ENCODE data around the gene SEMA6B. TPM values are rescaled to one million over a fixed set of nuclear protein-coding genes. Genes with fewer than 3 reads are reported as not detected.

Gene SEMA6B
- total RNA-seq, 4 donors from 2014 or later: 3.7 to 22.5 (median 14.2) TPM

DNA sequence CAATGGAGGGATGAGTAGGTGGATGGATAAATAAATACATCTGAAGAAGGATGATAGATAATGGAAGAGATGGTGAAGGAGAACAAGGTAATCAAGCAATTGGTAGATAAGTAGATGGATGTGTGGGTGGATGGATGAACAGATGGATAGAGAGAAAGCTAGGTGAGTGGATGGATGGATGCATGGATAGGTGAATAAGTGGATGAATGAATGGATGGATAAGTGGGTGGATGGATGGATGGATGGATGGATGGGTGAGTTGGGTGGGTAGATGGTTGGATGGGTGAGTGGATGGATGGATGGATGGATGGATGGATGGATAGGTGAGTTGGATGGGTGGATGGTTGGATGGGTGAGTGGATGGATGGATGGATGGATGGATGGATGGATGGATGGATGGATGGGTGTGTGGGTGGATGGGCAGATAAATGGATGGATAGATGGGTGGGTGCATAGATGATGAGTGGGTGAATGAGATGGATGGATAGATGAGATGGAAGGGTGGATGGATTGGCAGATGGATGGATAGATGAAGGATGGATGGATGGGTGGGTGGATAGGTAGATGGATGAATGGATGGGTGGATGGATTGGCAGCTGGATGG is 6.3 kb downstream of the SEMA6B start:
- intact Hi-C loops (cut with DNase I): no loop called here
- no peak overlapping the region for H3K27ac ChIP-seq (replicated peaks in 1 of 4)
- H3K4me1 ChIP-seq: peaks cover 2 to 9% (median 6%) of the 10 kb centered on the region in 4 donors
- peaks cover 0 to 36% (median 0%) of the 10 kb centered on the region in 4 donors for H3K27me3 ChIP-seq
- no peak overlapping the region for H3K4me3 ChIP-seq
- TF ChIP-seq, protein P1, sequence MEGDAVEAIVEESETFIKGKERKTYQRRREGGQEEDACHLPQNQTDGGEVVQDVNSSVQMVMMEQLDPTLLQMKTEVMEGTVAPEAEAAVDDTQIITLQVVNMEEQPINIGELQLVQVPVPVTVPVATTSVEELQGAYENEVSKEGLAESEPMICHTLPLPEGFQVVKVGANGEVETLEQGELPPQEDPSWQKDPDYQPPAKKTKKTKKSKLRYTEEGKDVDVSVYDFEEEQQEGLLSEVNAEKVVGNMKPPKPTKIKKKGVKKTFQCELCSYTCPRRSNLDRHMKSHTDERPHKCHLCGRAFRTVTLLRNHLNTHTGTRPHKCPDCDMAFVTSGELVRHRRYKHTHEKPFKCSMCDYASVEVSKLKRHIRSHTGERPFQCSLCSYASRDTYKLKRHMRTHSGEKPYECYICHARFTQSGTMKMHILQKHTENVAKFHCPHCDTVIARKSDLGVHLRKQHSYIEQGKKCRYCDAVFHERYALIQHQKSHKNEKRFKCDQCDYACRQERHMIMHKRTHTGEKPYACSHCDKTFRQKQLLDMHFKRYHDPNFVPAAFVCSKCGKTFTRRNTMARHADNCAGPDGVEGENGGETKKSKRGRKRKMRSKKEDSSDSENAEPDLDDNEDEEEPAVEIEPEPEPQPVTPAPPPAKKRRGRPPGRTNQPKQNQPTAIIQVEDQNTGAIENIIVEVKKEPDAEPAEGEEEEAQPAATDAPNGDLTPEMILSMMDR (IDR thresholded peaks at IDR 0.05): no peak
- TF ChIP-seq POLR2AphosphoS5 (IDR thresholded peaks at IDR 0.05): no peak
- no peak for TF ChIP-seq POLR2A (IDR thresholded peaks at IDR 0.05; ENCODE audit: low read depth)
- no peak for TF ChIP-seq EP300 (IDR thresholded peaks at IDR 0.05)
- peaks cover 0 to 86% (median 15%) of the 10 kb centered on the region in 4 donors for H3K36me3 ChIP-seq
- DNase-seq (ENCODE audit: extremely low spot score): no peak
- no peaks in the 10 kb centered on the region for H3K9me3 ChIP-seq

DNA sequence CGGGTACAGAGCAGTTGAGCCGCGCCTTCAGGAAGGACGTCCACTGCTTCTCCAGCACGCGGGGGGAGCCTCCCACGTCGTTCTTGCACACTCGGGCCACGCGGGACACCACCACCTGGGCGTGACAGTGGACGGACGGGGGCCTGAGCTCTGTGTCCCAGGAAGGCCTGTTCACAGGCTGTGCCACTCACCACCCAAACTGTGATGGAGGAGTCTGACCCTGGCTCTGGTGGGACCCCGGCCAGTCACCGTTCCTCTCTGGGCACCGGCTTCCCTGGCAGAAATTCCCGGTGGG is 7.0 kb downstream of the SEMA6B start:
- H3K4me3 ChIP-seq: no peak overlapping the region
- H3K4me1 ChIP-seq: peaks cover 0 to 4% (median under 1%) of the 10 kb centered on the region in 4 donors
- H3K36me3 ChIP-seq: peaks cover 0 to 93% (median 17%) of the 10 kb centered on the region in 4 donors
- intact Hi-C loops (cut with DNase I): no loop called here
- H3K27ac ChIP-seq (replicated peaks in 1 of 4): no peak overlapping the region
- H3K9me3 ChIP-seq: no peaks in the 10 kb centered on the region
- H3K27me3 ChIP-seq: peaks cover 0 to 29% (median 0%) of the 10 kb centered on the region in 4 donors
- DNase-seq (ENCODE audit: extremely low spot score): no peak
- 88% methylated on average over 16 of the region's 18 CpGs for WGBS
- TF ChIP-seq POLR2A (IDR thresholded peaks at IDR 0.05; ENCODE audit: low read depth) (no peak), EP300 (IDR thresholded peaks at IDR 0.05) (no peak), POLR2AphosphoS5 (IDR thresholded peaks at IDR 0.05) (no peak)
- TF ChIP-seq, protein P1 (IDR thresholded peaks at IDR 0.05): no peak

DNA sequence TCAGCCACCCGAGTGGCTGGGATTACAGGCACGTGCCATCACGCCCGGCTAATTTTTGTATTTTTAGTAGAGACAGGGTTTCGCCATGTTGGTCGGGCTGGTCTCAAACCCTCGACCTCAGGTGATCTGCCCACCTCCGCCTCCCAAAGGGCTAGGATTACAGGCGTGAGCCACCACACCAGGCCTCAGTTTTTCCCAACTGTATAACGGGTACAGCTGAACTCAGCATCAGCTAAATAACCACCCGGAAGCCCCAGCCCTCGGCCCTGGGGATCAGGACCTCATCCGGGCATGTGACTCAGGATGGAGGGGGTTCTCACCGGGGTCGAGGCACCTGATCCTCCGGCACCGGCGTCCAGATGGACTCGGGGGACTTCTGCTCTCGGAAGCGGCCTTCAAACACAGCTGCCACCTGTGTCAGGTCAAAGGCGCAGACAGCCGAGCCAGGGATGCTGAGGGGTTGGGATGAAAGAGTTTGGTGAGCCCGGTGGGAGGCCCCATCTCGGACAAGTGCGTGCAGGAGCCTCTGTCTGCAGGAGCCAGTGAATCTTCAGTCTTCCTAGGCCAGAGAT is 8.9 kb downstream of the SEMA6B start:
- no peak for DNase-seq (ENCODE audit: extremely low spot score)
- H3K36me3 ChIP-seq: peaks cover 0 to 90% (median 13%) of the 10 kb centered on the region in 4 donors
- TF ChIP-seq POLR2AphosphoS5 (IDR thresholded peaks at IDR 0.05) (no peak), EP300 (IDR thresholded peaks at IDR 0.05) (no peak), POLR2A (IDR thresholded peaks at IDR 0.05; ENCODE audit: low read depth) (no peak)
- TF ChIP-seq, protein P1 (IDR thresholded peaks at IDR 0.05): no peak
- H3K4me3 ChIP-seq: no peak overlapping the region
- H3K4me1 ChIP-seq: no peaks in the 10 kb centered on the region
- H3K27me3 ChIP-seq: peaks cover 0 to 27% (median 0%) of the 10 kb centered on the region in 4 donors
- no peak overlapping the region for H3K27ac ChIP-seq (replicated peaks in 1 of 4)
- intact Hi-C loops (cut with DNase I): no loop called here
- 87% methylated on average over 22 of the region's 26 CpGs for WGBS
- no peaks in the 10 kb centered on the region for H3K9me3 ChIP-seq

DNA sequence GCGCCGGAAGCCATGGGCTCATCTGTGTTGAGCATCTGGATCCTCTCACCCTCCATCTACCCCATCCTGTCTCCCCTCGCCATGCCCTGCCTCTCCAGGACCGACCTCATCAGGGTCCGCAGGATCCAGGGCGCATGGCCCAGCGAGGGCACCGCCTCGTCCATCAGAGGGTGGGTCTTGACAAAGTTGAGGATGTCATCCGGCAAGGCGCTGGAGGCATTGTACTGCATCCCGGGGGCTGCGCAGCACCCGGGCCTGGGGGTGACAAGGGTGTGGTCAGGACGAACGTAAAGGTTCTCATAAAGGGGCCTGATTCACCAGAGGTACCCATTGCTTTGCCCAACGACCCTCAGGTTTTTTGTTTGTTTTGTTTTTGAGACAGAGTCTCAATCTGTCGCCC is 9.5 kb downstream of the SEMA6B start:
- WGBS: 81% methylated on average over 10 of the region's 18 CpGs
- intact Hi-C loops (cut with DNase I): no loop called here

More for the DNA sequence above, 9.5 kb downstream of the SEMA6B start:
- TF ChIP-seq, protein P1 (IDR thresholded peaks at IDR 0.05): no peak
- TF ChIP-seq POLR2AphosphoS5 (IDR thresholded peaks at IDR 0.05) (no peak), POLR2A (IDR thresholded peaks at IDR 0.05; ENCODE audit: low read depth) (no peak), EP300 (IDR thresholded peaks at IDR 0.05) (no peak)
- Histone ChIP-seq H3K9me3 (no peaks in the 10 kb centered on the region), H3K27me3 (peaks cover 0 to 27% (median 0%) of the 10 kb centered on the region in 4 donors), H3K4me3 (no peak overlapping the region), H3K27ac (replicated peaks in 1 of 4) (no peak overlapping the region), H3K36me3 (peaks cover 0 to 84% (median 9%) of the 10 kb centered on the region in 4 donors), H3K4me1 (no peaks in the 10 kb centered on the region)
- DNase-seq (ENCODE audit: extremely low spot score): no peak

Data from esophagus muscularis mucosa (tissue), 4 donors.